ENCODE measurements around the gene SHMT1.
"Not testable (repeated sequence)": the region's sequence is repeated elsewhere in the genome, so short reads cannot be mapped to it uniquely, and the experiment has no call there.

SHMT1 gene

GRCh38 chr17:18378205-18378505, 14.8 kb upstream of the SHMT1 start:
- DNase-seq (ENCODE audit: low read depth), result no peak

GRCh38 chr17:18377437-18378204, 14.3 kb upstream of the SHMT1 start, which contains the start of gene EVPLL:
TSS of gene EVPLL (plus strand) at chr17:18377778. CDS start at chr17:18380938, 3,160 bp downstream.
- DNase-seq (ENCODE audit: low read depth), result no peak

GRCh38 chr17:18374216-18374615, 10.9 kb upstream of the SHMT1 start:
- DNase-seq (ENCODE audit: low read depth), result no peak

- not testable (repeated sequence) for DNase-seq (ENCODE audit: low read depth)
Measured at GRCh38 chr17:18373181-18373580, 9.8 kb upstream of the SHMT1 start.

GRCh38 chr17:18371455-18371854, 8.1 kb upstream of the SHMT1 start:
- no peak for DNase-seq (ENCODE audit: low read depth)

- no peak for DNase-seq (ENCODE audit: low read depth)
Measured at GRCh38 chr17:18370761-18371160, 7.4 kb upstream of the SHMT1 start.

GRCh38 chr17:18368946-18369345, 5.6 kb upstream of the SHMT1 start:
- DNase-seq (ENCODE audit: low read depth), result no peak

GRCh38 chr17:18364166-18364565, 816 bp upstream of the SHMT1 start:
- no peak for DNase-seq (ENCODE audit: low read depth)

GRCh38 chr17:18362698-18363100, 651 bp downstream of the SHMT1 start:
- DNase-seq (ENCODE audit: low read depth), result peak; percentile 31

GRCh38 chr17:18361837-18362697, 1.3 kb downstream of the SHMT1 start:
- DNase-seq (ENCODE audit: low read depth), result no peak

GRCh38 chr17:18360518-18360917, 2.8 kb downstream of the SHMT1 start:
- no peak for DNase-seq (ENCODE audit: low read depth)

GRCh38 chr17:18356624-18357023, 6.7 kb downstream of the SHMT1 start:
- no peak for DNase-seq (ENCODE audit: low read depth)

GRCh38 chr17:18353541-18353940, 9.8 kb downstream of the SHMT1 start:
- no peak for DNase-seq (ENCODE audit: low read depth)

GRCh38 chr17:18344021-18344420, 19.3 kb downstream of the SHMT1 start:
- DNase-seq (ENCODE audit: low read depth), result no peak

- no peak for DNase-seq (ENCODE audit: low read depth)
Measured at GRCh38 chr17:18339933-18340332, 23.4 kb downstream of the SHMT1 start.

- not testable (repeated sequence) for DNase-seq (ENCODE audit: low read depth)
Measured at GRCh38 chr17:18338158-18338557, 25.2 kb downstream of the SHMT1 start.

GRCh38 chr17:18332909-18333489, 30.4 kb downstream of the SHMT1 start:
- no peak for DNase-seq (ENCODE audit: low read depth)

GRCh38 chr17:18331879-18332278, 31.5 kb downstream of the SHMT1 start:
- DNase-seq (ENCODE audit: low read depth), result no peak

- DNase-seq (ENCODE audit: low read depth), result no peak
Measured at GRCh38 chr17:18328643-18329204, 34.6 kb downstream of the SHMT1 start.

- no peak for DNase-seq (ENCODE audit: low read depth)
Measured at GRCh38 chr17:18327556-18327955, 35.8 kb downstream of the SHMT1 start.

GRCh38 chr17:18327093-18327492, 36.3 kb downstream of the SHMT1 start:
- DNase-seq (ENCODE audit: low read depth), result no peak

GRCh38 chr17:18326572-18326971, 36.8 kb downstream of the SHMT1 start:
- no peak for DNase-seq (ENCODE audit: low read depth)

- DNase-seq (ENCODE audit: low read depth), result no peak
Measured at GRCh38 chr17:18326039-18326438, 37.3 kb downstream of the SHMT1 start.

Data from HS-27A (cell line).